DOHH2 (cell line): ENCODE data around the gene MCUB.
"Not testable (repeated sequence)": the region's sequence is repeated elsewhere in the genome, so short reads cannot be mapped to it uniquely, and the experiment has no call there.

Experiments
- H3F3A ChIP-seq: fragments of 200-600 bp; sonication (generic), shearing (Covaris generic); 2 replicates; pipeline ENCODE4 v1.6.0; 2016; ENCODE audit warnings: antibody characterized with exemption, mild to moderate bottlenecking; ENCODE audit not compliant: control insufficient read depth, insufficient read depth
- H3K27ac ChIP-seq: fragments of 200-600 bp; sonication (generic); 2 replicates; pipeline ENCODE4 v1.5.1; 2014; ENCODE audit warnings: low read depth, mild to moderate bottlenecking, low read length, moderate library complexity
- H3K27me3 ChIP-seq: fragments of 200-600 bp; sonication (generic); 2 replicates; pipeline ENCODE4 v1.6.1; 2014; ENCODE audit warnings: mild to moderate bottlenecking, low read length, mixed read lengths; ENCODE audit not compliant: control insufficient read depth
- H3K36me3 ChIP-seq: fragments of 200-600 bp; sonication (generic); 2 replicates; pipeline ENCODE4 v1.6.1; 2014; ENCODE audit warnings: mild to moderate bottlenecking, low read length, moderate library complexity, mixed read lengths; ENCODE audit not compliant: control insufficient read depth
- H3K4me1 ChIP-seq: fragments of 200-600 bp; sonication (generic); 2 replicates; pipeline ENCODE4 v1.6.1; 2014; ENCODE audit warnings: mild to moderate bottlenecking, low read length, mixed read lengths; ENCODE audit not compliant: control insufficient read depth
- H3K4me2 ChIP-seq: fragments of 200-600 bp; sonication (generic); 2 replicates; pipeline ENCODE4 v1.6.0; 2014; ENCODE audit warnings: mild to moderate bottlenecking, low read length, moderate library complexity
- H3K4me3 ChIP-seq: fragments of 200-600 bp; sonication (generic); 2 replicates; pipeline ENCODE4 v1.5.1; 2014; ENCODE audit warnings: mild to moderate bottlenecking, low read length, mixed read lengths
- H3K79me2 ChIP-seq: fragments of 200-600 bp; sonication (generic); 2 replicates; pipeline ENCODE4 v1.6.1; 2014; ENCODE audit warnings: mild to moderate bottlenecking, low read length, mixed read lengths; ENCODE audit not compliant: control insufficient read depth
- H3K9me2 ChIP-seq: fragments of 200-600 bp; sonication (generic); replicated peaks from 2 replicates; pipeline ENCODE4 v1.6.1; 2014; ENCODE audit warnings: mild to moderate bottlenecking, low read length, mixed read lengths; ENCODE audit not compliant: control insufficient read depth
- H3K9me3 ChIP-seq: fragments of 200-600 bp; sonication (generic); 2 replicates; pipeline ENCODE4 v1.6.1; 2014; ENCODE audit warnings: antibody characterized with exemption, low read length, mixed read lengths; ENCODE audit not compliant: control insufficient read depth, insufficient read depth
- H4K20me1 ChIP-seq: fragments of 200-600 bp; sonication (generic); 2 replicates; pipeline ENCODE4 v1.6.0; 2014; ENCODE audit warnings: low read depth, mild to moderate bottlenecking, antibody characterized with exemption, low read length, moderate library complexity; ENCODE audit not compliant: control insufficient read depth, insufficient read depth
- EZH2phosphoT487 ChIP-seq: fragments of 200-600 bp; sonication (generic); IDR thresholded peaks from 2 replicates; pipeline ENCODE4 v1.6.1; 2017; ENCODE audit warnings: borderline replicate concordance, mild to moderate bottlenecking, antibody characterized with exemption, low read length, moderate library complexity, mixed read lengths
- TF ChIP-seq, protein P1 (sequence below): fragments of 200-600 bp; sonication (generic); IDR thresholded peaks from one replicate; pipeline ENCODE4 v1.5.1; 2014; ENCODE audit warnings: antibody characterized with exemption, mild to moderate bottlenecking, low read depth, low read length; ENCODE audit not compliant: poor library complexity, severe bottlenecking

Gene MCUB

GRCh38 chr4:109678925-109679324 is 118.9 kb downstream of the MCUB start:
- H3F3A ChIP-seq, result not testable (repeated sequence)

GRCh38 chr4:109682875-109683274 is 122.8 kb downstream of the MCUB start:
- H3K9me2 ChIP-seq, result no peaks in the 10 kb centered on the region
- no peak overlapping the region for H3K27ac ChIP-seq
- no peak for TF ChIP-seq EZH2phosphoT487
- TF ChIP-seq, protein P1, sequence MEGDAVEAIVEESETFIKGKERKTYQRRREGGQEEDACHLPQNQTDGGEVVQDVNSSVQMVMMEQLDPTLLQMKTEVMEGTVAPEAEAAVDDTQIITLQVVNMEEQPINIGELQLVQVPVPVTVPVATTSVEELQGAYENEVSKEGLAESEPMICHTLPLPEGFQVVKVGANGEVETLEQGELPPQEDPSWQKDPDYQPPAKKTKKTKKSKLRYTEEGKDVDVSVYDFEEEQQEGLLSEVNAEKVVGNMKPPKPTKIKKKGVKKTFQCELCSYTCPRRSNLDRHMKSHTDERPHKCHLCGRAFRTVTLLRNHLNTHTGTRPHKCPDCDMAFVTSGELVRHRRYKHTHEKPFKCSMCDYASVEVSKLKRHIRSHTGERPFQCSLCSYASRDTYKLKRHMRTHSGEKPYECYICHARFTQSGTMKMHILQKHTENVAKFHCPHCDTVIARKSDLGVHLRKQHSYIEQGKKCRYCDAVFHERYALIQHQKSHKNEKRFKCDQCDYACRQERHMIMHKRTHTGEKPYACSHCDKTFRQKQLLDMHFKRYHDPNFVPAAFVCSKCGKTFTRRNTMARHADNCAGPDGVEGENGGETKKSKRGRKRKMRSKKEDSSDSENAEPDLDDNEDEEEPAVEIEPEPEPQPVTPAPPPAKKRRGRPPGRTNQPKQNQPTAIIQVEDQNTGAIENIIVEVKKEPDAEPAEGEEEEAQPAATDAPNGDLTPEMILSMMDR, result no peak
- H3K36me3 ChIP-seq, result peaks cover 33% of the 10 kb centered on the region
- H3K27me3 ChIP-seq, result no peaks in the 10 kb centered on the region
- H3K9me3 ChIP-seq, result no peaks in the 10 kb centered on the region
- H4K20me1 ChIP-seq, result no peaks in the 10 kb centered on the region
- peaks cover 16% of the 10 kb centered on the region for H3K4me1 ChIP-seq
- H3K4me3 ChIP-seq, result no peak overlapping the region
- H3K79me2 ChIP-seq, result no peaks in the 10 kb centered on the region
- no peaks in the 10 kb centered on the region for H3F3A ChIP-seq
- H3K4me2 ChIP-seq, result no peak overlapping the region

More at GRCh38 chr4:109678925-109679324, 118.9 kb downstream of the MCUB start:
- not testable (repeated sequence) for H3K4me1 ChIP-seq, H3K27me3 ChIP-seq, H3K9me3 ChIP-seq, H3K27ac ChIP-seq, H3K79me2 ChIP-seq, H3K4me3 ChIP-seq, H4K20me1 ChIP-seq, H3K4me2 ChIP-seq, H3K9me2 ChIP-seq
- peaks cover 12% of the 10 kb centered on the region; the same call in 1 of the 2 replicates for H3K36me3 ChIP-seq

GRCh38 chr4:109683621-109684253 is 123.7 kb downstream of the MCUB start:
- TF ChIP-seq EZH2phosphoT487, result no peak
- TF ChIP-seq, protein P1, result no peak
- no peak overlapping the region for H3K4me3 ChIP-seq
- no peaks in the 10 kb centered on the region for H3K9me2 ChIP-seq
- H3K4me1 ChIP-seq, result peaks cover 16% of the 10 kb centered on the region
- H3K79me2 ChIP-seq, result no peaks in the 10 kb centered on the region
- no peaks in the 10 kb centered on the region for H3F3A ChIP-seq
- H3K27me3 ChIP-seq, result no peaks in the 10 kb centered on the region
- H3K36me3 ChIP-seq, result peaks cover 39% of the 10 kb centered on the region
- H3K4me2 ChIP-seq, result no peak overlapping the region
- H3K9me3 ChIP-seq, result no peaks in the 10 kb centered on the region
- no peaks in the 10 kb centered on the region for H4K20me1 ChIP-seq
- no peak overlapping the region for H3K27ac ChIP-seq

- Histone ChIP-seq H3K36me3 (peaks cover 47% of the 10 kb centered on the region), H3K4me2 (no peak overlapping the region), H3K9me2 (no peaks in the 10 kb centered on the region), H3K79me2 (no peaks in the 10 kb centered on the region), H3K27me3 (no peaks in the 10 kb centered on the region), H3K4me1 (peaks cover 16% of the 10 kb centered on the region), H3K9me3 (no peaks in the 10 kb centered on the region), H4K20me1 (no peaks in the 10 kb centered on the region), H3F3A (no peaks in the 10 kb centered on the region), H3K27ac (no peak overlapping the region), H3K4me3 (no peak overlapping the region)
- no peak for TF ChIP-seq EZH2phosphoT487
- TF ChIP-seq, protein P1, result no peak
Measured at GRCh38 chr4:109684727-109685126, 124.7 kb downstream of the MCUB start.
